Measurements from ENCODE around the gene GRIN2C.
A peak's percentile ranks its signal among the peaks of the same experiment; 100 is the strongest.

- TF ChIP-seq CTCF (IDR thresholded peaks at IDR 0.05) (peak; percentile 71), EZH2phosphoT487 (IDR thresholded peaks at IDR 0.05) (no peak), EZH2 (IDR thresholded peaks at IDR 0.05) (no peak)
Measured at GRCh38 chr17:74815550-74816370, 43.9 kb downstream of the GRIN2C start.
